Effector memory CD8-positive, alpha-beta T cell (primary cell): ENCODE results near the gene THY1.
"Not testable (repeated sequence)": the region's sequence is repeated elsewhere in the genome, so short reads cannot be mapped to it uniquely, and the experiment has no call there.

Source experiments
- ATAC-seq: fragments of 150-1000 bp; cut with Tn5 transposase; replicated peaks from 2 replicates; pipeline ENCODE4 v1.10.0; 2021; ENCODE audit warnings: mild to moderate bottlenecking, moderate library complexity
- DNase-seq, 3 experiments: peaks; one replicate each; pipeline ENCODE4 v3.0.0; 2021
- H3K27ac Mint-ChIP-seq, 2 donors: one replicate each; pipeline ENCODE4 v1.8.0; 2022; ENCODE audit warnings: mild to moderate bottlenecking in 2 of 2, mixed read lengths in 2 of 2, moderate library complexity in 2 of 2
- H3K27me3 Mint-ChIP-seq, 2 donors: one replicate each; pipeline ENCODE4 v1.8.0; 2022; ENCODE audit warnings: mixed read lengths in 2 of 2
- H3K36me3 Mint-ChIP-seq: one replicate; pipeline ENCODE4 v1.8.0; 2022; ENCODE audit warnings: mild to moderate bottlenecking, moderate library complexity, mixed read lengths; ENCODE audit not compliant: insufficient read depth
- H3K4me1 Mint-ChIP-seq, 2 donors: one replicate each; pipeline ENCODE4 v1.8.0; 2022; ENCODE audit warnings: low read depth in 2 of 2, mixed read lengths in 2 of 2
- H3K4me3 Mint-ChIP-seq, 2 donors: one replicate each; pipeline ENCODE4 v1.8.0; 2022; ENCODE audit warnings: mild to moderate bottlenecking in 2 of 2, mixed read lengths in 2 of 2, moderate library complexity in 2 of 2
- H3K9me3 Mint-ChIP-seq, 2 donors: one replicate each; pipeline ENCODE4 v1.8.0; 2022; ENCODE audit warnings: mixed read lengths in 2 of 2

THY1 gene

DNA sequence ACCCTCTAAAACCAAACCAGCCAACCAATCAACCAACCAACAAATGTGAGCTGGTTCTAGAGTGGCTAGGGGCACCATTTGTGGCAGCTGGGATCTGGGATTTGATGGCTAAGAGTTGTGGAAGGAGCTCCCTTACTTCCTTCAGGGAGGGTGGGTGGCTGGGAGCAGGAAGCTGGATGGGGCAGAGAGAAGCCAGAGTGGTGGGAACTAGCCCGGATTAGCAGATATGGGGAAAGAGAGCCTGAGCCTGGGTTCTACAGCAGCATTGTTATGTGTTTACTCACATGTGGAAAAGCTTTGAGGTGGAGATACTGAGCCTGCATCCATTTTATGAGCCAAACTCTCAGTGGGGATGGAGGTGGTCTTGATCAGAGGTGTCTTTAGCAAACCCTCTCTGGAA lies 30.9 kb upstream of the THY1 start:
- Mint-ChIP-seq H3K4me3 (no peak overlapping the region), H3K4me1 (no peaks in the 10 kb centered on the region), H3K36me3 (no peaks in the 10 kb centered on the region), H3K27ac (no peak overlapping the region), H3K27me3 (peaks cover 50 to 68% of the 10 kb centered on the region in 2 donors), H3K9me3 (no peaks in the 10 kb centered on the region)
- DNase-seq (no peak), ATAC-seq (no peak)

- Mint-ChIP-seq H3K36me3 (no peaks in the 10 kb centered on the region), H3K4me1 (no peaks in the 10 kb centered on the region), H3K27ac (no peak overlapping the region), H3K9me3 (no peaks in the 10 kb centered on the region), H3K27me3 (peaks cover 72 to 91% of the 10 kb centered on the region in 2 donors), H3K4me3 (no peak overlapping the region)
- ATAC-seq: no peak
- DNase-seq: no peak
Measured at GRCh38 chr11:119450590-119451326, 27.8 kb upstream of the THY1 start.

- Mint-ChIP-seq H3K4me3 (no peak overlapping the region), H3K27me3 (peaks cover 80 to 88% of the 10 kb centered on the region in 2 donors), H3K4me1 (no peaks in the 10 kb centered on the region), H3K36me3 (no peaks in the 10 kb centered on the region), H3K9me3 (no peaks in the 10 kb centered on the region), H3K27ac (no peak overlapping the region)
- ATAC-seq: no peak
- no peak for DNase-seq
Measured at GRCh38 chr11:119449498-119449897, 26.5 kb upstream of the THY1 start.

DNA sequence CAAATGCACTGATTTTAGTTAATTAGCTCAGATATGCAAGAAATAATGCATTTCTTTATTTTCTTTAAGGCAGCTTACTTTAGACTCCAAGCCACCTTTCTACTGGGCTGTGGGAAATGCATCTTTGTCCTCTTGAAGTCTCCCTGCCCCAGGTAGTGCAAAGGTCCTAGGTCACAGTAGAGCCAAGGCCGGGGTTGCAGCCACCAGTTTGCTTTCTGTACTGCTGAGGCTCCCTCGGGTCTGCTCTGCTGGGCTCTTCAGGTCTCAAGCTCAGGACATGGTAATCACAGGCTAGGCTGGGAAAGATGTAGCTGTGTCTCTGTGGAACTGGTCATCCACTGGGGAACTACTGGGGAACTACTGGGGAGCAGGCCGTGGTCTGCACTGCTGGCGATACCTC lies 25.4 kb upstream of the THY1 start:
- H3K27ac Mint-ChIP-seq: no peak overlapping the region
- H3K4me1 Mint-ChIP-seq: no peaks in the 10 kb centered on the region

GRCh38 chr11:119447664-119448242 lies 24.8 kb upstream of the THY1 start:
- Mint-ChIP-seq H3K4me3 (no peak overlapping the region), H3K27ac (no peak overlapping the region), H3K27me3 (peaks cover 71 to 79% of the 10 kb centered on the region in 2 donors), H3K4me1 (no peaks in the 10 kb centered on the region), H3K9me3 (no peaks in the 10 kb centered on the region), H3K36me3 (no peaks in the 10 kb centered on the region)
- ATAC-seq (no peak), DNase-seq (no peak)

More for the DNA sequence above, 25.4 kb upstream of the THY1 start:
- H3K27me3 Mint-ChIP-seq: peaks cover 78 to 82% of the 10 kb centered on the region in 2 donors
- no peak for ATAC-seq
- H3K4me3 Mint-ChIP-seq: no peak overlapping the region
- no peak for DNase-seq
- no peaks in the 10 kb centered on the region for H3K9me3 Mint-ChIP-seq
- H3K36me3 Mint-ChIP-seq: no peaks in the 10 kb centered on the region

- H3K36me3 Mint-ChIP-seq: no peaks in the 10 kb centered on the region
- peaks cover 65 to 76% of the 10 kb centered on the region in 2 donors for H3K27me3 Mint-ChIP-seq
- H3K4me1 Mint-ChIP-seq: no peaks in the 10 kb centered on the region
- H3K27ac Mint-ChIP-seq: no peak overlapping the region
- no peak overlapping the region for H3K4me3 Mint-ChIP-seq
- no peak for DNase-seq
- no peak for ATAC-seq
- H3K9me3 Mint-ChIP-seq: no peaks in the 10 kb centered on the region
Measured at GRCh38 chr11:119446871-119447663, 24.1 kb upstream of the THY1 start.

GRCh38 chr11:119446434-119446833 lies 23.5 kb upstream of the THY1 start:
- Mint-ChIP-seq H3K27me3 (peaks cover 58 to 71% of the 10 kb centered on the region in 2 donors), H3K36me3 (no peaks in the 10 kb centered on the region), H3K27ac (no peak overlapping the region), H3K9me3 (no peaks in the 10 kb centered on the region), H3K4me3 (no peak overlapping the region), H3K4me1 (peaks cover 1% of the 10 kb centered on the region in 2 donors)
- DNase-seq: no peak
- no peak for ATAC-seq

GRCh38 chr11:119445850-119446249 lies 22.9 kb upstream of the THY1 start:
- Mint-ChIP-seq H3K4me1 (peaks cover 7% of the 10 kb centered on the region in 2 donors), H3K27me3 (peaks cover 52 to 69% of the 10 kb centered on the region in 2 donors), H3K36me3 (no peaks in the 10 kb centered on the region), H3K9me3 (no peaks in the 10 kb centered on the region), H3K27ac (no peak overlapping the region), H3K4me3 (no peak overlapping the region)
- DNase-seq (no peak), ATAC-seq (no peak)

GRCh38 chr11:119445379-119445778 lies 22.4 kb upstream of the THY1 start:
- DNase-seq (no peak), ATAC-seq (no peak)
- H3K4me1 Mint-ChIP-seq: peaks cover 11 to 12% of the 10 kb centered on the region in 2 donors
- H3K36me3 Mint-ChIP-seq: no peaks in the 10 kb centered on the region
- H3K9me3 Mint-ChIP-seq: no peaks in the 10 kb centered on the region
- H3K4me3 Mint-ChIP-seq: no peak overlapping the region
- no peak overlapping the region for H3K27ac Mint-ChIP-seq
- peaks cover 48 to 64% of the 10 kb centered on the region in 2 donors for H3K27me3 Mint-ChIP-seq

GRCh38 chr11:119441898-119442243 lies 18.9 kb upstream of the THY1 start:
- Mint-ChIP-seq H3K4me3 (no peak overlapping the region), H3K27me3 (peaks cover 27 to 41% of the 10 kb centered on the region in 2 donors), H3K36me3 (no peaks in the 10 kb centered on the region), H3K27ac (no peak overlapping the region), H3K4me1 (peaks cover 12% of the 10 kb centered on the region in 2 donors), H3K9me3 (peaks cover 0 to 3% of the 10 kb centered on the region in 2 donors)
- ATAC-seq (no peak), DNase-seq (no peak)

- peaks cover 12% of the 10 kb centered on the region in 2 donors for H3K4me1 Mint-ChIP-seq
- H3K4me3 Mint-ChIP-seq: no peak overlapping the region
- no peak for DNase-seq
- peaks cover 0 to 6% of the 10 kb centered on the region in 2 donors for H3K9me3 Mint-ChIP-seq
- H3K27ac Mint-ChIP-seq: no peak overlapping the region
- peaks cover 3% of the 10 kb centered on the region for H3K36me3 Mint-ChIP-seq
- ATAC-seq: no peak
- peaks cover 17 to 19% of the 10 kb centered on the region in 2 donors for H3K27me3 Mint-ChIP-seq
Measured at GRCh38 chr11:119438599-119438998, 15.6 kb upstream of the THY1 start.

- H3K27ac Mint-ChIP-seq, DNase-seq, ATAC-seq, H3K36me3 Mint-ChIP-seq, H3K4me3 Mint-ChIP-seq, H3K9me3 Mint-ChIP-seq: not testable (repeated sequence)
- peaks cover 16 to 19% of the 10 kb centered on the region in 2 donors for H3K27me3 Mint-ChIP-seq
- peaks cover 12% of the 10 kb centered on the region in 2 donors for H3K4me1 Mint-ChIP-seq
Measured at GRCh38 chr11:119437521-119437920, 14.5 kb upstream of the THY1 start.

GRCh38 chr11:119436711-119437110 lies 13.7 kb upstream of the THY1 start:
- H3K27ac Mint-ChIP-seq: no peak overlapping the region
- H3K4me3 Mint-ChIP-seq: no peak overlapping the region
- peaks cover 20 to 27% of the 10 kb centered on the region in 2 donors for H3K27me3 Mint-ChIP-seq
- peaks cover 12% of the 10 kb centered on the region in 2 donors for H3K4me1 Mint-ChIP-seq
- peaks cover 0 to 6% of the 10 kb centered on the region in 2 donors for H3K9me3 Mint-ChIP-seq
- H3K36me3 Mint-ChIP-seq: peaks cover 3% of the 10 kb centered on the region
- ATAC-seq (no peak), DNase-seq (no peak)
